Mucosa of rectum (tissue), 2 donors: ENCODE measurements around the gene RARG.
A peak's percentile ranks its signal among the peaks of the same experiment; 100 is the strongest.

Experiments
- H3K27ac ChIP-seq, 2 donors: one replicate each; pipeline ENCODE4 v1.7.0; 2013; ENCODE audit warnings: inconsistent platforms in 2 of 2, low read depth in 2 of 2, low read length in 2 of 2
- H3K27me3 ChIP-seq, 2 donors: one replicate each; pipeline ENCODE4 v1.7.0; 2013; ENCODE audit warnings: low read length in 2 of 2; ENCODE audit not compliant: control insufficient read depth in 2 of 2, insufficient read depth in 2 of 2
- H3K36me3 ChIP-seq, 2 donors: one replicate each; pipeline ENCODE4 v1.7.0; 2013; ENCODE audit warnings: low read length in 2 of 2; ENCODE audit not compliant: control insufficient read depth in 2 of 2, insufficient read depth in 2 of 2
- H3K4me1 ChIP-seq, 2 donors: one replicate each; pipeline ENCODE4 v1.7.0; 2013; ENCODE audit warnings: low read length in 2 of 2, mild to moderate bottlenecking in 1 of 2; ENCODE audit not compliant: control insufficient read depth in 2 of 2, insufficient read depth in 2 of 2
- H3K4me3 ChIP-seq, 2 donors: one replicate each; pipeline ENCODE4 v1.7.0; 2013; ENCODE audit warnings: low read length in 2 of 2
- H3K9ac ChIP-seq, 2 donors: one replicate each; pipeline ENCODE4 v1.7.0; 2013; ENCODE audit warnings: low read length in 2 of 2, low read depth in 1 of 2, mild to moderate bottlenecking in 1 of 2
- H3K9me3 ChIP-seq, 2 donors: one replicate each; pipeline ENCODE4 v1.7.0; 2013; ENCODE audit warnings: low read length in 2 of 2; ENCODE audit not compliant: control insufficient read depth in 2 of 2
- donor health status: healthy.
- donor health status: Normal muscosa, but diverticular disease.

Gene RARG

DNA sequence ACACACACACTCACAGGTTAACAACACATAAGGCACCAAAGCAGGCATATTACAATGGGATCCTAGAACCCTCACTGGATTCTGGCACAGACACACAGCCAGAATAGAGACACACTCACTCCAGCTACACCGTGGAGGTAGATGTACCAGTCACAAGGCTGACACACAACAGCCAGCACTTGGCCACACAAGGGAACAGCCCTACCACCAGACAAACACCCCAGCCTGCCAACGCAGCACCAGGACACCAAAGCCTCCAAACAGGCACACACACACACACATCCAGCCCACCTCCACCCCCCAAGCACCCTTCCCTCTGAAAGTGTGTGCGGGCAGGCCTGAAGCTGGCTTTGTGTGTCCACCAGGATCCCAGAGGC is 14.1 kb downstream of the RARG start:
- H3K9ac ChIP-seq, result peak overlapping the region; percentile 48 to 49
- H3K36me3 ChIP-seq, result peaks cover 6 to 18% of the 10 kb centered on the region in 2 donors
- H3K27ac ChIP-seq, result peak overlapping the region; percentile 99 to 100
- H3K4me3 ChIP-seq, result peak overlapping the region in 1 of 2 donors; percentile 54
- peaks cover 46 to 48% of the 10 kb centered on the region in 2 donors for H3K4me1 ChIP-seq
- H3K9me3 ChIP-seq, result no peaks in the 10 kb centered on the region
- no peaks in the 10 kb centered on the region for H3K27me3 ChIP-seq

DNA sequence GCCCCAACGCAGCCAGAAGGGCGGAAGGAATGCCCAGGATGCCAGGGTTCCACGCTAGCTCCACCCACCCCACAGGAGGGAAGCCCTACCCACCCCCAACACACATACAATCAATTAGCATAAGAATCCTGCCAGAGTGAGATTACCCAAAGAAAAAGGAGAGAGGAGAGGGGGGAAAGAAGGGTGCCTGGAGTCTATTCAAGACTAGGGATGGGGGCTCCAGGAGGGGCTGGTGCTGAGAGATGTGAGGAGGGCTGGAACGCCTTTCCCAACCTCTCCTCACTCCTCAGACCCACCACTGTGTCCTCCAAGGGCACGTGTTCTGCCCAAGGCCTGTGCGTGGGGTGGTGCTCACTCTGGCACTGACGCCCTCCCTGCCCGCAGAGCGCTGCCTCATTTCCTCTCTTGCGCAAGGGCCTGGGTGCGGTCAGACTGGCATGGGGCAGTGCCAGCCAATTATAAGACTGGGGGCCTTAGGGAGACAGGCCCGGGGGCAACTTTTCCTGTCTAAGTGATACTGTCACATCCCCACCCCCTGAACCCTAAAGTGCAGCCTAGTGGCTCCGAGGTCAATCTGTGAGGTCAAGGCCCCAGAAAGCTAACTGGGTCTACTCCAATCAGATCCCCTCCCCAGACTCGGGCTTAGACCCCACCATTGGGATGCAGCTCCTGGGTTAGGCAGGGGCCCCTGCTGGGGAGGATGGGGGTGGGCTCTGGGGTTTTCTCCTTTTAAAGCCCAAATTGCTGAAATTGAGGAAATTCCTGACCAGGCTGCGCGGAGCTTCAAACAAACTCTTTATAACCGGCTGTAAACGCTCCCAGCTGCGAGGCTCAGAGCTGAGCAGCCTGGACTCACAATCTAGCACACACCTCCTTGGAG is 14.7 kb downstream of the RARG start:
- peak overlapping the region; percentile 25 to 54 for H3K4me3 ChIP-seq
- H3K9ac ChIP-seq, result peak overlapping the region; percentile 41 to 48
- peak overlapping the region; percentile 99 to 100 for H3K27ac ChIP-seq
- peaks cover 8 to 22% of the 10 kb centered on the region in 2 donors for H3K36me3 ChIP-seq
- H3K9me3 ChIP-seq, result no peaks in the 10 kb centered on the region
- peaks cover 40 to 42% of the 10 kb centered on the region in 2 donors for H3K4me1 ChIP-seq
- H3K27me3 ChIP-seq, result no peaks in the 10 kb centered on the region

DNA sequence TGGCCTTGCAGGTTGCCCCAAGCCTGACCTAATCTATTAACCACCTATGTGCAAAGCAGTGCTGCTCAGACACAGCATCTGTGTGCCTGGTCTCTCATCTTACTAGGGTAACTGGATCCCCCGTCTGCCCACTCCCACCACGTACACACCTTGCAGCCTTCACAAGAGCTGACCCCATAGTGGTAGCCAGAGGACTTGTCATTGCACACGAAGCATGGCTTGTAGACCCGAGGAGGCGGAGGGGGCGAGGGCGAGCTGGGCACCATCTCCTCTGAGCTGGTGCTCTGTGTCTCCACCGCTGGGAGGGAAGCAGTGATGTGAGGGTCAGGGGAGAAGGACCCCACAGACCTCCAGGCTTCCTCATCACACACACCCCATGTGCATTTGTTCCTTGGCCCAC is 16.5 kb downstream of the RARG start:
- Histone ChIP-seq H3K4me1 (peaks cover 32 to 36% of the 10 kb centered on the region in 2 donors), H3K9me3 (no peaks in the 10 kb centered on the region), H3K36me3 (peaks cover 16 to 35% of the 10 kb centered on the region in 2 donors), H3K4me3 (no peak overlapping the region), H3K9ac (no peak overlapping the region), H3K27ac (no peak overlapping the region), H3K27me3 (no peaks in the 10 kb centered on the region)

DNA sequence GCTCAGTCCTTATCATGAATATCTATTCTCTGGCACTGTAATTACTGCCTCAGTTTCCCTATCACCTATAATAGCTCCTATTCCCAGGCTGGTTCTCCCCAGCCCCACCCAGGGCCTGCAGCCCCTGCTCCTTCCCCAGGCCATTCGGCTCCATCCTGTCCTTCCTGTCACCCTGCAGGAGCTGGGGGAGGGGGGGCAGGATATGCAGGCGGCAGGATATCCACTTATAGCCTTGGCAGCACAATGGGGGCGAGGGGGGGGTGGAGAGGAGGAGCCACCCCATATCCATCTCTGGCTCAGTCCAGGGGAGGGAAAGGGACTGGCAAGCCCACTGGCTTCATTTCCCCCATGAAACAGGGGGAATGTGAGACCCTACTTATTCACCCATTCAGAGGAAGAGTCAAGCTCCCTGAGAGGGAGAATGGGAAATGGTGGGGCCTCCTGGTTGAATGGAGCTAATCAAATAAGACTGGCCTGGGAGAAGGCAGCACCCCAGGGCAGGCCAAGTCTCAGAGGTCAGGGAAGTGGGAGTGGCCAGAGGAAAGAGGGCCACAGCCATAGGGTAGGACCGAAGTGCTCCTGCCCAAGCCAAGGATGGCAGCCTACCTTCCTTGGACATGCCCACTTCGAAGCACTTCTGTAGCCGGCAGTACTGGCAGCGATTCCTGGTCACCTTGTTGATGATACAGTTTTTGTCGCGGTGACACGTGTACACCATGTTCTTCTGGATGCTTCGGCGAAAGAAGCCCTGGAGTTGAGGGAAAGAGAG is 17.1 kb downstream of the RARG start:
- Histone ChIP-seq H3K9ac (no peak overlapping the region), H3K4me1 (peaks cover 32 to 34% of the 10 kb centered on the region in 2 donors), H3K27ac (no peak overlapping the region), H3K36me3 (peaks cover 16 to 35% of the 10 kb centered on the region in 2 donors), H3K9me3 (no peaks in the 10 kb centered on the region), H3K27me3 (no peaks in the 10 kb centered on the region), H3K4me3 (no peak overlapping the region)

DNA sequence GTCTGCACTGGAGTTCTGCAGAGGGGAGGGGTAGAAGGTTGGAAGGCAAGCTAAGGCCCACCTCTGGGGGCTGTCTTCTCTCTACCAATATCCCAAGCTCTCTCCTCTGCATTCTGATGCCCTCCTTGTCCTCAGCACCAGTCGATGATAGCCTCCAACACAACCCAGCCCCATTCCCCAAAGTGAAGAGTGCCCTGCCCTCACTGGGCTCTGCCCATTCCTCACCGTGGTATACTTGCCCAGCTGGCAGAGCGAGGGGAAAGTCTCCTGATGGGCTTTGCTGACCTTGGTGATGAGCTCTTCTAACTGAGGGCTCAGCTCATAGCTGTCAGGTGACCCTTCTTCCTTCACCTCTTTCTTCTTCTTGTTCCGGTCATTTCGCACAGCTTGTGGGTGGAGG is 17.8 kb downstream of the RARG start:
- no peak overlapping the region for H3K9ac ChIP-seq
- no peaks in the 10 kb centered on the region for H3K9me3 ChIP-seq
- H3K4me3 ChIP-seq, result no peak overlapping the region
- no peaks in the 10 kb centered on the region for H3K27me3 ChIP-seq
- H3K4me1 ChIP-seq, result peaks cover 29 to 30% of the 10 kb centered on the region in 2 donors
- no peak overlapping the region for H3K27ac ChIP-seq
- peaks cover 16 to 35% of the 10 kb centered on the region in 2 donors for H3K36me3 ChIP-seq

DNA sequence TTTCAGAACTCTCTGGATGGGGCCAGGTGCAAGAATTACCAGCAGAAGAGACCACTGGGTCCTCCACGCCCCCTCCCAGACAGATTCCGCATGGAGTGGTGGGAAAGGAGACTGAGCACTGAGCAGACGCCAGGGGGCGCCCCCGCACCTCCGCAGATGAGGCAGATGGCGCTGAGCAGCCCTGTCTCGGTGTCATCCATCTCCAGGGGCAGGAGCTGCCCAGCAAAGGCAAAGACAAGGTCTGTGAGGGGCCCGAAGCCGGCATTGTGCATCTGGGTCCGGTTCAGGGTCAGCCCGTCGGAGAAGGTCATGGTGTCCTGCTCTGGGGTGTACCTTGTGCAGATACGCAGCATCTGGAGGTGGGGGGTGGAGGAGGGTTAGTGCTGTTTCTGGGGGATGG is 18.7 kb downstream of the RARG start:
- Histone ChIP-seq H3K27ac (no peak overlapping the region), H3K27me3 (no peaks in the 10 kb centered on the region), H3K4me1 (peaks cover 26 to 34% of the 10 kb centered on the region in 2 donors), H3K9me3 (no peaks in the 10 kb centered on the region), H3K9ac (no peak overlapping the region), H3K4me3 (no peak overlapping the region), H3K36me3 (peaks cover 16 to 35% of the 10 kb centered on the region in 2 donors)

DNA sequence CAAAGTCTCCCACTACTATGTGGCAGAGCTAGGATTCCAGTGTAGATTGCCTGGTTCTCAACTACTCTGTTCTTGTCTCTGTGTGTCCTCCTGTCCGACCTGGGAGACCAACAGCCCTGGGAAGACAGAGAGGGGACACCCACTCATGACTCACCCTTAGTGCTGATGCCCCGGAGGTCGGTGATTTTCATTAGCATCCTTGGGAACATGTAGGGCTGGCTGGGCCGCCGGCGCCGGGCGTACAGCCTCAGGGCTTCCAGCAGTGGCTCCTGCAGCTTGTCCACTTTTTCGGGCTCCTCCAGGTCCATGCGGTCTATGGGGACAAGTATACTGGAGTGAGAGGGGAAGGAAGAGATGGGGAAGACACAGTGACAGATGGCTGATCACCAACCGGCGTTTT is 19.1 kb downstream of the RARG start:
- no peaks in the 10 kb centered on the region for H3K9me3 ChIP-seq
- no peaks in the 10 kb centered on the region for H3K27me3 ChIP-seq
- H3K4me3 ChIP-seq, result no peak overlapping the region
- peaks cover 16 to 35% of the 10 kb centered on the region in 2 donors for H3K36me3 ChIP-seq
- no peak overlapping the region for H3K27ac ChIP-seq
- no peak overlapping the region for H3K9ac ChIP-seq
- peaks cover 22 to 30% of the 10 kb centered on the region in 2 donors for H3K4me1 ChIP-seq

DNA sequence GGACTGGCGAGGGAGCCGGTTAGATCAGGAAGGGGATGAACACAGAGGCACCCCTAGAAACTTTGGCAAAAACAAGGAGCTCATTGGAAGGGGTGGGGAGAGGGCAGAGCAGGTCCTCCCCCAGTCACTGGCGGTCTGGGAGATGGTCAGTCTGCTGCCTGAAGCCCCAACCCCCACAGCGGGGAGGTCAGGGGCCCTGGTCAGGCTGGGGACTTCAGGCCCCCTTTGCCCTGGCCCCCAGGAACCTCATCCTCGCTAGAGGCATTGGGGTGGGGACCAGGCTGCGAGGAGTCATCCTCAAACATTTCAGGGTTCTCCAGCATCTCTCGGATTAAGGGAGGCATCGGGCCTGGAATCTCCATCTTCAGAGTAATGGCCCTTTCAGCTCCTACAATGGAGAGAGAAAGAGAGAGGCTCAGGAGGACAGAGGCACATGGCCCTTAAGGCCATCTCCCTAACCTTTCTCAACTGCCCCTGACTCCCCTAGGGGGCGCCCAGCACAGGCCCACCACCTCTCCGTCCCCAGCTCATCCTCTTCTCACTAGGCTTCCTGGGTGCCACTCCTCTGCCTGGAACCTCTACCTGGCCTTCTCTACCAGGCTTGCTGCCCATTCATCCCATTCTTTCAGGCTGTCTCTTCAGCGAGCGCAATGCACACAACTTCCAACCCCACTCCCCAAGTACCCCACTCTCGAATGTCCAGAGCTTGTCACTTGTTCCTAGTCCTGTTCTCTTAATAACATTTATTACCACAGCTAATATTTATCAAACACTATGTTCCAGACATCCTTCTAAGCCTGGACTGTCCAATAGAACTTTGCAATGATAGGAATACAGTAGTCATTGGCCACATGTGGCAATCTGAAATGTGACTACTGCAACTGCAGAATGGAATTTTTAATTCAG is 20.3 kb downstream of the RARG start:
- no peak overlapping the region for H3K27ac ChIP-seq
- peaks cover 16 to 35% of the 10 kb centered on the region in 2 donors for H3K36me3 ChIP-seq

DNA sequence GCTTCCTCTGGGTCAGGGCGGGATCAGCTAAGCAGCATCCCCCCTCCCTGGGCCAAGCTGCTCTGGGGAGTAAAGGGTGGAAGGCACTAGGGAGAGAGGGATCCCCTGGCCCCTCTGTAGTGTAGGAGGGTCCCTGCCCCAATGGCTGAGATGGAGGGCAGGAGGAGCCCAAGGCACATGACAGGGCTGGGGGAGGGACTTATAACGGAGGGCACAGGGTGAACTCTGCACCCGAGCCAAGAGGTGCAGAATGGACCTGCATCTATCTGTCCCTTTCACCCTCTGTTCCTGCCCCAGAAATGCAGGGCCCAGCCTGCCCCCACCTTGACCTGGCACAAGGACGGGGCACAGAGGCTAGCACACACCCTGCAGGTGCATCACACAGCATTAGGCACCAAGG is 21.2 kb downstream of the RARG start:
- peaks cover 16 to 35% of the 10 kb centered on the region in 2 donors for H3K36me3 ChIP-seq

More for the DNA sequence above, 20.3 kb downstream of the RARG start:
- Histone ChIP-seq H3K4me3 (no peak overlapping the region), H3K4me1 (peaks cover 13 to 23% of the 10 kb centered on the region in 2 donors), H3K9ac (no peak overlapping the region), H3K27me3 (no peaks in the 10 kb centered on the region), H3K9me3 (no peaks in the 10 kb centered on the region)

More for the DNA sequence above, 21.2 kb downstream of the RARG start:
- H3K4me3 ChIP-seq, result no peak overlapping the region
- H3K9me3 ChIP-seq, result no peaks in the 10 kb centered on the region
- H3K27me3 ChIP-seq, result no peaks in the 10 kb centered on the region
- H3K4me1 ChIP-seq, result peaks cover 9 to 21% of the 10 kb centered on the region in 2 donors
- no peak overlapping the region for H3K9ac ChIP-seq
- H3K27ac ChIP-seq, result no peak overlapping the region
